Activated T-cell treated with anti-CD3 and anti-CD28 coated beads for 24 hours (primary cell): Measurements from ENCODE around the gene SLC25A23.
A peak's percentile ranks its signal among the peaks of the same experiment; 100 is the strongest.
"Not testable (repeated sequence)": the region's sequence is repeated elsewhere in the genome, so short reads cannot be mapped to it uniquely, and the experiment has no call there.

ENCODE experiments used
- DNase-seq: peaks from one replicate; pipeline ENCODE4 v3.0.0-alpha.2; 2020; ENCODE audit warnings: low read depth

Gene SLC25A23

GRCh38 chr19:6459262-6460098 lies at the start of gene SLC25A23:
Gene SLC25A23, minus strand, starts transcription at chr19:6459792. Its CDS starts 164 bp downstream, at chr19:6459628.
- DNase-seq: peak; percentile 54

DNA sequence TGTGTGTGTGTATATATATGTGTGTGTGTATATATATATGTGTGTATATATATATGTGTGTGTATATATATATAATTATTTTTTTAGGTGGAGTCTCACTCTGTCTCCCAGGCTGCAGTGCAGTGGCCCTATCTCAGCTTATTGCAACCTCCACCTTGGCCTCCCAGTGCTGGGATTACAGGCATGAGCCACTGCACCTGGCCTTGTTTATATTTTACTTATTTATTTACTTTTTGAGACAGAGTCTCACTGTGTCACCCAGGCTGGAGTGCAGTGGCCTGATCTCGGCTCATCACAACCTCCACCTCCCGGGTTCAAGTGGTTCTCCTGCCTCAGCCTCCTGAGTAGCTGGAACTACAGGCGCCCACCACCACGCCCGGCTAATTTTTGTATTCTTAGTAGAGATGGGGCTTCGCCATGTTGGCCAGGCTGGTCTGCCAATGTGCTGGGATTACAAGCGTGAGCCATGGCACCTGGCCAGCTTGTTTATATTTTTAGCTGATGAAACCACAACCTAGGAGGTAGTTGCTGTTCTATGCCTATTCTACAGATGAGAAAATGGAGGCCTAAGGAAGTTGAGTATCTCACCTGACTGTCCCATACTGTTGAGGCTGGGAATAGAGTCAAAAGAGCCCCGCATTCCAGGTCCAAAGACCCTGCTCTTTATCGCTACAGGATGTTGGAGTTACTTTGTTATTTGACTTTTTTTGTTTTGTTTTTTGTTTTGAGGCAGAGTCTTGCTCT lies 48.6 kb upstream of the SLC25A23 start:
- DNase-seq: not testable (repeated sequence)

DNA sequence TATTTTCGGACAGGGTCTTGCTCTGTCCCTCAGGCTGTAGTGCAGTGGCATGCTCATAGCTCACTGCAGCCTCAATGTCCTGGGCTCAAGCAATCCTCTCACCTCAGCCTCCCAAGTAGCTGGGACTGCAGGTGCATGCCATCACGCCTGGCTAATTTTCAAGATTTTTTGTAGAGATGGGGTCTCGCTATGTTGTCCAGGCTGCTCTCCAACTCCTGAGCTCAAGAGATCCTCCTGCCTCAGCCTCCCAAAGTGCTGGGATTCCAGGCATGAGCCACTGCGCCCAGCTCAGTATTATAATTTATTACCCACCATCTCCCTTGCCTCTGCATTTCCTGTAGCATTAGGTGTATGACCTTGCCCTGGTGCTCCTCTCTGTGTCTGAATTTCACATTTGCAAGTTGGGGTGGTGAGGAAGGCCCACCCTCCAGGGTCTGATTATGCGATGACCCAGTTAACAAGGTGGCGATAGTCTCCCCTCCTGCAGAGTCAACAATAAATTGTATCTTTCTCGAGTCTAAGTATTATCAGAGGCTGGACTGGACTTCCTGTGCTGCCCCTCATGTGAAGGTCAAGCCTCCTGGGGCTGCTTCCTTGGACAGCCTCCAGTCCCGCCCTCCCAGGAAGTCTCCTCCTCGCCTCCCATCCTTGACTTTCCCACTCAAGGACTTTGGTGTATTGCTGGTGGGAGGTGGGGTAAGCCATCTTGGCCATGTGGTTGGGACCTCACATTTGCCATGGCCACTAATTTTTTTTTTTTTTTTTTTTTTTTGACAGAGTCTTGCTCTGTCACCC lies 44.0 kb upstream of the SLC25A23 start:
- DNase-seq: no peak

- DNase-seq: no peak
Measured at GRCh38 chr19:6501740-6502648, 42.4 kb upstream of the SLC25A23 start, which contains the start of gene TUBB4A. Gene TUBB4A, minus strand, starts transcription at chr19:6502309. Its CDS starts 97 bp downstream, at chr19:6502212.

GRCh38 chr19:6500837-6501739 lies 41.5 kb upstream of the SLC25A23 start:
- no peak for DNase-seq

- DNase-seq: no peak
Measured at GRCh38 chr19:6499052-6499790, 39.6 kb upstream of the SLC25A23 start.

DNA sequence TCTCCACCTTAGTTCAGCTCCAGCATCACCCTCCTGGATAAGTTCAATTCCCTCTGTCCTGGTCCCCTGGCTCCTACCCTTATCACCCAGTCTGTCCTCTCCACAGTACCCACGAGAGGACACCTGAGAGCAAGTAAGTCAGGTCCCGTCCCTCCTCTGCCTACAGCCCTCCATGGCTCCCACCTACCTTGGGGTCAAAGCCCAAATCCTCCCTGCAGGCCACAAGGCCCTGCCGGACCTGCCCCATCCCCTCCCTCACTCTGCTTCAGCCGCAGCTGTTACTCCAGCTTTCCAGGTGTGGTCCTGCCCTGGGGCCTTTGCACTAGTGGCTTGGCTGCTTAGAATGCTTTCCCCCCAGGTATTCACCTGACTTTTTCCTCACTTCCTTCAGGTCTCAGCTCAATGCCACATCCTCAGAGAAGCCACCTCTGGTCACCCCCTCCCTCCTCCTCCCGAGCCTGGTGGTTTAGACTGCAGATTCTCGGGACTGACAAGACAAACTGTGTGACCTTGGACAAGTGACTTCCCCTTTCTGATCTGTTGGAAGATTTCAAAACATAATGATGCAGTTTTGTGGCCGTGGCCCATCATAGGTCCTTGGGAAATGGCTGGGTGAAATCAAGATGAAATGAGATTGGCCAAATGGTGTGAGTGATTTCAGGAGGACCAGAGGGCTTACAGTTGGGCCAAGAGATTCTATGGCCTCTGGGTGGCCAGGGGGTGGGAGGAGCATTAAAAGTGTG lies 38.9 kb upstream of the SLC25A23 start:
- DNase-seq: no peak

DNA sequence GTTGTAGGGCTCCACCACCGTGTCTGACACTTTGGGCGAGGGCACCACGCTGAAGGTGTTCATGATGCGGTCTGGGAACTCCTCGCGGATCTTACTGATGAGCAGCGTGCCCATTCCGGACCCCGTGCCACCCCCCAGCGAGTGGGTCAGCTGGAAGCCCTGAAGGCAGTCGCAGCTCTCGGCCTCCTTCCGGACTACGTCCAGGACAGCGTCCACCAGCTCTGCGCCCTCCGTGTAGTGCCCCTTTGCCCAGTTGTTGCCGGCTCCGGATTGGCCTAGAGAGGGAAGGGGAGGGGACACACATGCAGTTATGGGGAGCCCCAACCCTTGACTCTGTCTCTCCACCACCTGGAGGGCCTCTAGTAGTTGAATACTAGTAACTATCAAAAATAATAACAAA lies 36.4 kb upstream of the SLC25A23 start:
- DNase-seq: no peak

GRCh38 chr19:6494438-6495036 lies 34.9 kb upstream of the SLC25A23 start:
- no peak for DNase-seq

- DNase-seq: no peak
Measured at GRCh38 chr19:6491802-6492592, 32.4 kb upstream of the SLC25A23 start.

DNA sequence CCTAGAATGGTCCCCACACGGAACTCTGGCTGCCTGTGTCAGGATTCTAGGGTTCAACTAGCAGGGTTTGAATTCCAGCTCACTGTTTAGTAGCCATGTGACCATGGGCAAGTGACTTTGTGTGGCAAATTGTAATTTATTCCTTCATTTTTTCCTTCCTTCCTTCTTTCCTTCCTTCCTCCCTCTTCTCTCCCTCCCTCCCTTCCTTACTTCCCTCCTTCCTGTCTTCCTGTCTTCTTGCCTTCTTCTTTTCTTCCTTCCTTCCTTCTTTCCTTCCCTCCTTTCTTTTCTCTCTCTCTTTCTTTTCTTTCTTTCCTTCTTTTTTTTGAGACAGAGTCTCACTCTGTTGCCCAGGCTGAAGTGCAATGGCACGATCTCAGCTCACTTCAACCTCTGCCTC lies 30.5 kb upstream of the SLC25A23 start:
- DNase-seq: no peak

DNA sequence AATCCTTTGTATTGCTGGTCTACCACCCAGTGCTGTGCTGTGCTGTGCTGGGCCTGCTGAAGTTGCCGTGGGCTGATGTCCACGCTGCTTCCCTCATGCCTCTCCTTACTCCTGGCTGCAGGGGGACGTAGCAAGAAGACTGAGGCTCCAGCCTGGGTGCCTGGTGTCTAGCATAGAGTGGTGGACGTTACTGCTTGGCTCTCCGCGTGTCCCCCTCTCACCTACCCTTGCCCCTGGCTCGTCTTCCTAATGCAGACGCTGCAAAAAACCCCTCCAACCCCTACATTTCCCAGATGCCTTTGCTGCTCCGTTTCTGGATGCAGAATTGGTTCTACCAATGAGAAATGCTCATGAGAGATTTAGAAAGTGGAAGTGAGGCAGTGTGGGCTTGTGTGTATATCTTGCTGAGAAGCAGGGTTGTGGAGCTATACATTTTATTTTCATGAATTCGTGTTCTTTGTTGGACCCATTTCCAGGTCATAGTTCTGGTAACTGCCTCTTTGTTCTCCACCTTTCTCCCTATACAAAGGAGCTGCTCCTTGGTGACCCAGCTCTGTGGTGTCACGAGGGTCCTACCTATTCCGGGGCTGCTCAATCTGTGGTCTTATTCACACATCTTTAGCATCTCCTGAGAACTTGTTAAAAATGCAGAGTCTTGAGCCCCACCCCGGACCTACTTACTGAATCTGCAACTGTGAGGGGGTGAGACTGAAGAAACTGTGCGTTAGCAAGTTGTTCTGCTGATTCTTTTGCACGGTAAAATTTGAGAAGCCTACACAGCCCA lies 29.9 kb upstream of the SLC25A23 start:
- no peak for DNase-seq

GRCh38 chr19:6484831-6485230 lies 25.2 kb upstream of the SLC25A23 start:
- DNase-seq: no peak

GRCh38 chr19:6484230-6484629 lies 24.6 kb upstream of the SLC25A23 start:
- no peak for DNase-seq

GRCh38 chr19:6483235-6483634 lies 23.6 kb upstream of the SLC25A23 start:
- DNase-seq: no peak

GRCh38 chr19:6482343-6482686 lies 22.7 kb upstream of the SLC25A23 start:
- DNase-seq: no peak
